ENCODE results near the gene ENKD1.

DNA sequence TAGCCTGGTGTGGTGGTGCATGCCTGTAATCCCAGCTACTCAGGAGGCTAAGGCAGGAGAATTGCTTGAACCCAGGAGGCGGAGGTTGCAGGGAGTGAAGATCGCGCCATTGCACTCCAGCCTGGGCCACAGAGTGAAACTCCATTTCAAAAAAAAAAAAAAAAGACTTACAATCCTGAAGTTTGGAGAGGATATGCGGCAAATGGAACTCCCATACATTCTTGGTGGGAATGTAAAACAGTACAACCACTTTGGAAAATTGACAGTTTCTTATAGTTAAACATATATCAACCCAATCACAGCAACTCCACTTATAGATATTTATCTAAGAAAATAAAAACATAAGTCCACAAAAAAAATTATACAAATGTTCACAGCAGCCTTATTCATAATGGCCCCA is 40.7 kb upstream of the ENKD1 start:
- TF ChIP-seq EP300 (IDR thresholded peaks at IDR 0.05; ENCODE audit: borderline replicate concordance) (no peak), RAD21 (IDR thresholded peaks at IDR 0.05; ENCODE audit: low read depth) (no peak), NFIC (IDR thresholded peaks at IDR 0.05) (no peak), YY1 (IDR thresholded peaks at IDR 0.05; ENCODE audit: low read depth) (no peak), TAF1 (IDR thresholded peaks at IDR 0.05; ENCODE audit: low read depth) (no peak), FOXM1 (IDR thresholded peaks at IDR 0.05; ENCODE audit: borderline replicate concordance, low read depth) (no peak), TCF12 (IDR thresholded peaks at IDR 0.05; ENCODE audit: low read depth) (no peak), EGR1 (IDR thresholded peaks at IDR 0.05) (no peak), CEBPB (IDR thresholded peaks at IDR 0.05) (no peak), TEAD4 (IDR thresholded peaks at IDR 0.05) (no peak)
- TF ChIP-seq, protein P1, sequence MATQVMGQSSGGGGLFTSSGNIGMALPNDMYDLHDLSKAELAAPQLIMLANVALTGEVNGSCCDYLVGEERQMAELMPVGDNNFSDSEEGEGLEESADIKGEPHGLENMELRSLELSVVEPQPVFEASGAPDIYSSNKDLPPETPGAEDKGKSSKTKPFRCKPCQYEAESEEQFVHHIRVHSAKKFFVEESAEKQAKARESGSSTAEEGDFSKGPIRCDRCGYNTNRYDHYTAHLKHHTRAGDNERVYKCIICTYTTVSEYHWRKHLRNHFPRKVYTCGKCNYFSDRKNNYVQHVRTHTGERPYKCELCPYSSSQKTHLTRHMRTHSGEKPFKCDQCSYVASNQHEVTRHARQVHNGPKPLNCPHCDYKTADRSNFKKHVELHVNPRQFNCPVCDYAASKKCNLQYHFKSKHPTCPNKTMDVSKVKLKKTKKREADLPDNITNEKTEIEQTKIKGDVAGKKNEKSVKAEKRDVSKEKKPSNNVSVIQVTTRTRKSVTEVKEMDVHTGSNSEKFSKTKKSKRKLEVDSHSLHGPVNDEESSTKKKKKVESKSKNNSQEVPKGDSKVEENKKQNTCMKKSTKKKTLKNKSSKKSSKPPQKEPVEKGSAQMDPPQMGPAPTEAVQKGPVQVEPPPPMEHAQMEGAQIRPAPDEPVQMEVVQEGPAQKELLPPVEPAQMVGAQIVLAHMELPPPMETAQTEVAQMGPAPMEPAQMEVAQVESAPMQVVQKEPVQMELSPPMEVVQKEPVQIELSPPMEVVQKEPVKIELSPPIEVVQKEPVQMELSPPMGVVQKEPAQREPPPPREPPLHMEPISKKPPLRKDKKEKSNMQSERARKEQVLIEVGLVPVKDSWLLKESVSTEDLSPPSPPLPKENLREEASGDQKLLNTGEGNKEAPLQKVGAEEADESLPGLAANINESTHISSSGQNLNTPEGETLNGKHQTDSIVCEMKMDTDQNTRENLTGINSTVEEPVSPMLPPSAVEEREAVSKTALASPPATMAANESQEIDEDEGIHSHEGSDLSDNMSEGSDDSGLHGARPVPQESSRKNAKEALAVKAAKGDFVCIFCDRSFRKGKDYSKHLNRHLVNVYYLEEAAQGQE (IDR thresholded peaks at IDR 0.05; ENCODE audit: low read depth): no peak
